Stimulated activated CD4-positive, alpha-beta T cell treated with anti-CD3 and anti-CD28 coated beads, TNF-alpha, amount 100 ng/mL, for 4 hours (primary cell): ENCODE results near the gene NKG7.

Source experiments
- DNase-seq, 3 experiments: peaks; one replicate each; pipeline ENCODE4 v3.0.0-alpha.2; 2020; ENCODE audit warnings: low read depth in 3 of 3

Gene NKG7

DNA sequence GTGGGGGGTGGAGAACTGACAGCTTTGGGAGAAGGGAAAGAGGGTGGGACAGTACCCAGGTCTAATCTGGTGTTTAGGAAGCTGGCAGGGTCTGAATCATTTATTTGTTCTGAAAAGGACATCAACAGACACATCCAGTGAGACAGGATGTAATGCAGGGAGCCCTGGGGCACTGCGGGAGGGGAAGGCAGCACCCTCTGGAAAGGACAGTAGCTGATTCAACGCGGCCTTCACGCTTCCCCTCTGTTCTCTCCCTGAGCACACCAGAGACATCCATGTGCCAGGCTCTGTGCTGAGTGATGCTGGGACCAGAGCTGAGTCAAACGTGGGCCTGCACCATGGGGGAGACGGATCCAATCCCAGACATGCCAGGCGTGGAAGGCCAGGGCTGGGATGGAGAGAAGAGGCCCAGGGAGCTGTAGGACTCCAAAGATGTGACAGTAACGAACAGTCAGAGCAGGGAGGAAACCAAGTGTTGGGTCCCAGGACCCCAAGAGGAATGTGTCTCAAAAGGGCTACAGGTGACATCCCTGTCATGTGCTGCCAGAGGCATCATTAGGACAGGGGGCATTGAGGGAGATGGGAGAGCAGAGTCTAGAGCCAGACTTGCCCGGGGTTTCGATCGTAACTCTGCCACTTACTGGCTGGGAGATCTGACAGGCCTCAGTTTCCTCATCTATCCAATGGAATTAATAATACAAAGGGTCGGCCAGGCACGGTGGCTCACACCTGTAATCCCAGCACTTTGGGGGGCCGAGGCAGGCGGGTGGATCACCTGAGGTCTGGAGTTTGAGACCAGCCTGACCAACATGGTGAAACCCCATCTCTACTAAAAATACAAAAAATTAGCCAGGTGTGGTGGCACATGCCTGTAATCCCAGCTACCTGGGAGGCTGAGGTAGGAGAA, 8.0 kb downstream of the NKG7 start:
- DNase-seq, result no peak

DNA sequence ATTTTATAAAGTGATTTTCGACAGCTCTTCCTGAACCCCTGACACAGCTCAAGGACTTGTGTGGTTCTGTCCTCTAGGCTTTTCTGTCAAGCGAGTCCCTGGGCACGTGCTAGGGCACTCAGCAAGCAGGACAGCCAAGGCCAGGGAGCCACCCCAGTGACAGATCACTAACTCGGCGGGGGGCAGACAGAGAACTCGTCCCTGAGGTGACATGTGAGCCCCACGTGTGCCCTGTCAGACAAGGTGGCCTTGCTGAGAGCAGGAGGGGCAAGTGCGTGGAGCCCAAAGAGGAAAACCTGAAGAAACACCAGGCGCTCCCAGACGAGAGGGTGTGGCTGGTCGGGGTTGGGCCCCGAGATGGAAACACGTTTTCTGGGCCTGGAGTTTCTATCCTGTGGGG, 11.2 kb downstream of the NKG7 start:
- no peak for DNase-seq

DNA sequence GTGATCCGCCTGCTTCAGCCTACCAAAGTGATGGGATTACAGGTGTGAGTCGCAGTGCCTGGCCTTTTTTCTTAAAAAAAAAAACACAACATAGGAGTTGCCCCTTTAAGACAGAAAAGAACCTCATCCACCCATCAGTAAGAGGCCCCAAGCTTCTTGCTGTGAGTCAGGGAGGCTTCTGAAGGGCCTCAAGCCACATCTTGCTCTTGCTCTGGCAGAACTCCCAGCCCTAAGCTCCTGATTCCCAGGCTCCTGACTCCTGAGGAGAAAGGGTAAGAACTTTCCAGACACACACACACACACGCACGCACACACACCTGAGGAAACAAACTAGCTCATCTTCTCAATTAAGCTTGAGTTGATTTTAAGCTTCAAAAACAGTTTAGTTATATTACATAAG, 13.2 kb downstream of the NKG7 start:
- no peak for DNase-seq

GRCh38 chr19:51357952-51358351, 14.5 kb downstream of the NKG7 start:
- DNase-seq, result no peak

GRCh38 chr19:51356159-51356801, 16.2 kb downstream of the NKG7 start:
- DNase-seq, result no peak

DNA sequence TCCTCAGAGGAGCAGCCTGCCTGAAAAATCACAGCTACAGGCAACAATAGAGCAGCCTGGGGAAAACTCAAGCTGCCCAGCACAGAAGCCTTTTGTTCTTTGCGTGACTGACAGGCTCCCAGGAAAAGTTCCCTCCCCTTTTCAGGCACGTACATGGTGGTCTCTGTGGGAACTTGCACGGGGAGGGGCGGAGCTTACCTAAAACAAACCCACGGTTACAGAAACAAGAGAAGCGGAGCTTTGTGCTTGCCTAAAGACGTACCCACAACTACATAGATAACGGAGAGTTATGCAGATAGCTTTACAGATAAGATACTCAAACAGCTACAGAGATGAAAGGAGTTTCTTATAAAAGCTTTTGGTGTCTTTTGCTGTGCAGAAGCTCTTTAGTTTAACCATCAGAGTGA, 17.7 kb downstream of the NKG7 start:
- DNase-seq, result no peak

DNA sequence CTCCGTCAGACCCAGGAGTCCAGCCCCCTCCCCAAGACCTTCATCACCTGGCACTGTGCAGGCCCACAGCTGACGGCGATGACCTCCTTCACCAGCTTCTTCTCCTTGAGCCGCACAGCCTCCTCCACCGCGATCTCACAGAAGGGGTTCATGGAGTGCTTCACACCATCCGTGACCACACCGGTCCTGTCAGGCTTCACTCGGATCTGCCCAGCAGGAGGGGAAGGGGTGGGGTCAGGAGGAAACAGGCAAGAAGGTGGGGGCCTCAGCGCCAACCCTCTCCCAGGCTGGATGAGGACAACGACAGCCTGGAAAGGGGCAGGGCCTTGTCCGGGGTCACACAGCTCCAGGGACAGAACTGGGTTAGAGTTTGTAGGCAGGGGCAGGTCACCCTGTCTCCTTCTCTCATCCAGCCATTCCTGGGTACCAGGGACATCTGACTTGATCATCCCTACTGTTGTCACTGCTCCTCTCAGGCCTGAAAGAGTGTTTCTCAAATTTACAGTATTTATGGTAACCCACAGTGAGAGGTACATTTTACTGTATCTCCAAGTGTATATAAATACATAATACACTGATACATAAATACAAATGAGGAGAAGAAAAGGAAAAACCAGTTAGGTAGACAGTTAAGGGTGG, 18.2 kb downstream of the NKG7 start:
- DNase-seq, result no peak

- DNase-seq, result no peak
Measured at GRCh38 chr19:51352783-51353360, 19.6 kb downstream of the NKG7 start.

GRCh38 chr19:51351266-51351990, 21.0 kb downstream of the NKG7 start:
- DNase-seq, result no peak

DNA sequence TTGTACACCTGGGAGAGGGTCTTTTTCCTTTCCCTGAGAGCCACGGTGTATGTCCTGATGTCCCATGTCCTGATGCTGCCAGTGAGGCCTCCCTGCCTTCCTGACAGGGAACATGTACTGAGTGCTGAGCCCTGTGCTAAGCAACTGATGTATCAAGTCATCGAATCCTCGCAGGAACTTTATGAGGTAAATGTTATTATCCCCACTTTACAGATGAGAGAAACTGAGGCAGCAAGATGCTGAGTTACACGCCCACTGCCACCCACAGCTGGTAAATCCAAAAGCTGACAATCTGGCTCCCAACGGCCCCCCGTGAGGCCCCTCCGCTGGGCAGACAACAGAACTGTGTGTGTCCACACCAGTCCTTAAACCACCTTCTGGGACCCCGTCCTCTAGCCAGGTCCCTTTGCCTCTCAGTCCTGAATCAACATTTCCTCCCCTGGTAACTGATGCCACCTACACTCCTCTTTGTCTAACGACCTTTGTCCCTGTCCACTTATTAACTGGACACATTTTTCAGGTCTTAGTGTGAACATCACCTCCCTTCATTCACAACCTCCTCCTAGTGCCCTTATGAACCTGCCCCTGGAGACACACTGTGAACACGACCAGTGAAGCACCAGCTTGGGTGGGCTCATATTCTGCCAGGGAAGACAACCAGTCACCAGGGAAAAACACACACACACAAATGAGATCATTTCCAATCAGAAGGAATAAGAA, 25.1 kb downstream of the NKG7 start:
- DNase-seq, result no peak

DNA sequence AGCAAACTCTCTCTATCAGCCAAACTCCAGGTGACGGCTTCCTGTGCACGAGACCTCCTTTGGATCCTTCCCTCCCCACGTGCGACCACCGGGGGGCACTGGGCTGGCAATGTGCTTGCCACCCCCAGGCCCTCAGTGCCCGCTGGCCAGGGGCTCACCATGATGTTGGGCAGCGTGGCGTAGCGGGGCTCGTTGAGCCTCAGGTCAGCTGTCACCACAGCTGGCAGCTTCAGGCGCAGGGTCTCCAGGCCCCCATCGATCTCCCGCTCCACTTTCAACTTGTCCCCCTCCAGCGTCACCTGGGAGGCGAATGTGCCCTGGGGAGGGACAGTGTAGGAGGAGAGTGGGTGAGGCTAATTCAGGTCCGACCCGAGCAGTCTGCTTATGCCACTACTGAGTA, 25.7 kb downstream of the NKG7 start:
- DNase-seq, result no peak

DNA sequence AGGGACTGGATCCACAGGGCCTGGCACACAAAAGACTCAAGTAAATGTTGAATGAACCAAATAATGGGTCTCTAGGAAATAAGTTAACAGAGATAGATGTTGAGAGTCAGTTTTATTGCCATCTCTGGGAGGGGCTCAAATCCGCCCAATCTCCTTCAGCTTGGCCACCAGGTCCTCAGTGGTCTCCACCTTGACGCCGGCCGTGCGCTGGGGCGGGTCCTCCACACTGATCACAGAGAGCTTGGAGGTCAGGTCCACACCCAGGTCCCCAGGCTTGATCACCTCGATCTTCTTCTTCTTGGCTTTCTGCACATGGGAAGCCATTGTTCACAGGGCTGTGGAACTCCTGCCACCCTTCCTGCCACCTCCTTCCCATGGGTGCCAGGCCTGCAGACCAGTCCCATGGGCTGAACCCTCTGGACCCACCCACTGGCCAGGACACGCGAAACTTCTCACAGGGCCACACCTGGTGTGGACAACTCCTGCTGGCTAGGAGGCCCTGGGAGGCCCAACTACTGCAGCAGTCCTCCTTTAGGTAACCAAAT, 27.3 kb downstream of the NKG7 start:
- no peak for DNase-seq

DNA sequence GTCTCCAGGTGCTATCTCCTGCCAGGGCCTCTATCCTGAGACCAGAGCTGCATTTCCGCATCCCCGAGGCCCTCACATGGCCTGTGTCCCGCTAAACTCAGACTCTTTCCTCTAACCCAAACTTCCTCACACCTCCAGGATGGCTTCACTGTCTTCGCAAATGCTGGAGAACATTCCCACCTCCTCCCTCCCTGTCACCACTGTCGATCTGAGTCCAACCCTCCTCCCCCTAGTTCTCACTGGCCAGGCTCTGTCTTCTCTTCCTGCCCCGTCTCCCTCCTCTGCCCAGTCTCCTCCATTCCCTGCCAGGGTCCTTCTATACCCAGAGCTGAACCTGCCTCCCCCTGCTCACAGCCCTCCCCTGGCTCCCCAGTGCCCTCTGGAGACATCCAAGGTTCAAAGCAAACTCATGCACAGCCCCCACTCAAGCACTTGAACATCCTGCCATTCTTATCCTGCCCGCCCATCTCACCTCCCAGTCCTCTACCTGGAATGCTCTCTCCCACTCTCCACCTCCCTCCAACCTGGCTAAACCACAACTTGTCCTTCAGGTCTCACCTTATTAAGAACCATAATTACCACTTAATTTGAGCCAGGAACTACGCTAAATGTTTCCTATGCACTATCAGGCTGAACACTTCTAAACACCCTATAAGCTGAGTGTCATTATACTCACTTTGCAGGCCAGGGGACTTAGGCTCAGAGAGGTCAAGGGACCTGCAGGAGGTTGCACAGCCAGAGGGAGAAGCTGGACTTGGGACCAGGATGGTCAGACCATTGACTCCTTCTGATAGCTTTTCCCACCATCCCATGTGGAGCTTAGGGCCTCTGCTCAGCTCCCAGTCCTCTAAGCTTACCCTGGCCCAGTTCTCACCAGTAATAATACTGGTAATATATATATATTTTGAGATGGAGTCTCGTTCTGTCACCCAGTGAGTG, 29.6 kb downstream of the NKG7 start:
- DNase-seq, result no peak

DNA sequence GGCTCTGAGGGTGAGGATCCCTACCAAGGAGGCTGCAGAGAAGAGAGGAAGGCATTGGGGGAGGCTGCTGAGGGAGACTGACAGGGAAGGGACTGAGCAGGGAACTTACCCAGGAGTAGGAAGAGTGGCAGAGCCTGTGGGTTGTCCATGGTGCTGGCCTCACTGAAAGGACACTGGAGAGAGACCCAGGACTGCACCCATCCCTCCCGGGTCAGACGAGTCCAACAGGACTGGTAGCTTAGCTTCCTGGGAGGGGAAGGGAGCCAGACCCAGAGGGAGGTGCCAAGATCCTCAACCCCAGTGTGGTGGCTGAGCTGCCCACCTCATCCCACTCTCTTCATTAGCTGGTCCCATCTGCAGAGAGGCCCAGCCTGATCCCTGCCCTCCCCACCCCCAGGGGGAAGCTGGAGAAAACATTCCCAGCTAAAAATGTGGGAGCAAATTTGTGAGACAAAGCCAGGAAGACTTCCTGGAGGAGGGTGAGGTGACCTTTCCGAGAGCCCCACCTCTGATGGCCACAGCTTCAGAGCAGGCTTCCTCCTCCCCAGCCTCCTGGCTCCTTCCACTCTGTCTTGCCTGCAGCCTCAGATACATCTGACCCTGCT, 30.4 kb downstream of the NKG7 start, which contains the start of gene VSIG10L:
TSS of gene VSIG10L (minus strand) at position 164 of the 605 bp plus-strand sequence. CDS start at position 149, 15 bp downstream.
- DNase-seq, result no peak

DNA sequence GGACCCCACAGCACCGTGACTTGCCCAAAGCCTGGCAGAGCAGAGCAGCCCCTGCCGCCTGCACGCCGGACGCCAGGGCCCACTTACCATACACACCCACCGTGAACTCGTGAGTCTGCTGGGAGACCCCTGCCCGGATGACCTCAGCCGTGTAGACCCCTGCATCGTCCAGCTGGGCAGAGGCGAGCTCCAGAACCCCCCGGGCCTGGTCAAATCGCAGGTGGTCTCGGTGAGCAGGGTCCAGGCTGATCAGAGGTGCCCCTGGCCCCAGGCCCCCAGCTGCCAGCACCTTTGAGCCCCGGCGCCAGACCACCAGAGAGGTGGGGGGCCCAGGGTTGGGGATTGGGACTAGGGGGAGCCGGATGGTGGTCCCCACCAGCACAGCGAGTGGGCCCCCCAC, 31.4 kb downstream of the NKG7 start:
- no peak for DNase-seq

DNA sequence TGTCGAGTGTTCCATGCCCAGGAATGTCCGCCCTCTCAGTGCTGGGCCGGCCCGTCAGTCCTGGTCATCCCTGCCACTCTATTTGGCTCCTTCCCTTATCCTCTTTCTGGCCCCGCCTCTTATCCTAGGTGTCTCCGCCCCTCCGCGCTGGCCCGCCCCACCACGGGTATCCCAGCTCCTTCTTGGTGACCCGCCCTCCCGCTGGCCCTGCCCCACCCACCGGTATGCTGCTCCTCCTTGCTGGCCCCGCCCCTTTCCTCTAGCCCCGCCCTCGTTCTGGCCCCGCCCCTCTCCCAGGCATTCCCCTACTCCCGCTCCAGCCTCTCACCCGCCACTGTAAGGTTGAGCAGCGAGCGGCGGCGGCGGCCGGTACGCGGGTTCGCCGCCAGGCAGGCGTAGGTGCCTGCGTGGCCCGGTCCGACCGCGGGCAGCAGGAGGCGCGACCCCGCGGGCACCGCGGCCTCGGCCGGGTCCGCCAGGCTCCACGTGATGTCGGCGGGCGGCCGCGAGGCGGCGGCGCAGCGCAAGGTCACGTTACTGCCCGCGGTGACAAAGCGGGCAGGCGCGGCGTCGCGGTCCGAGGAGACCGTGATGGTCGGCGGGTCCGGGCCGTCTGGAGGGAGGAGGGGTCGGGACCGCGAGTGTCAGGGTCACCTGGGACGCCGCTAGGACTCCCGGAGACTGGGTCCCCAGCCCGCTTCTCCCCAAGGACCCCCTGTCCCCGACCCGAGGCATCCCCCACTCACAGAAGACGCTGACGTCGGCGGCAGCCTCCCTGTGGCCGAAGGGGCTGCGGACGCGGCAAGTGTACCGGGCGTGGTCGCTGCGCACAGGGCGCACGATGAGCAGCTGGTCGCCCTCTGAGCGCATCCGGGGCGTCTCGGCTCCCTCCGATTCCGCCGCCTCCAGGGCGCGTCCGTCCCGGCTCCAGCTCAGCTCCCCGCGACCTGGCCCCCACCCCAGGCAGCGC, 32.5 kb downstream of the NKG7 start:
- peak; percentile 88 to 95 (median 89) for DNase-seq

- peak in 1 of 3 experiments; percentile 21 for DNase-seq
Measured at GRCh38 chr19:51339313-51339686, 33.2 kb downstream of the NKG7 start.
